Kidney epithelial cell (primary cell): ENCODE data around the gene FAM168B. TPM values are rescaled to one million over a fixed set of nuclear protein-coding genes. Genes with fewer than 3 reads are reported as not detected.

ENCODE experiments used
- DNase-seq: peaks from one replicate; pipeline ENCODE4 v3.0.0-alpha.2; 2010; ENCODE audit warnings: low read depth
- H3K27me3 ChIP-seq: 2 replicates; pipeline ENCODE4 v1.6.0; 2011; ENCODE audit warnings: low read length; ENCODE audit not compliant: control insufficient read depth, insufficient read depth
- H3K36me3 ChIP-seq: 2 replicates; pipeline ENCODE4 v1.5.1; 2011; ENCODE audit warnings: low read length; ENCODE audit not compliant: control insufficient read depth, insufficient read depth
- H3K4me3 ChIP-seq: 2 replicates; pipeline ENCODE4 v1.5.1; 2011; ENCODE audit warnings: low read depth, mild to moderate bottlenecking, control low read depth, low read length
- total RNA-seq: library from RNA; depleted of rRNA; stranded (reverse); fragments of >200 nt; gene quantifications from 2 replicates; pipeline ENCODE4 v1.2.3, GENCODE V29; 2015
- TF ChIP-seq, protein P1 (sequence below): IDR thresholded peaks from 2 replicates; pipeline ENCODE4 v1.5.1; 2011; ENCODE audit warnings: mild to moderate bottlenecking, moderate library complexity, low read length, control low read depth, inconsistent platforms; ENCODE audit not compliant: insufficient read depth, poor library complexity, severe bottlenecking

FAM168B gene
- total RNA-seq, 1 donor from 2014 or later, result 177 TPM

GRCh38 chr2:131009713-131010475, 83.4 kb downstream of the FAM168B start:
- no peak overlapping the region for H3K4me3 ChIP-seq
- no peaks in the 10 kb centered on the region for H3K36me3 ChIP-seq

GRCh38 chr2:131008967-131009366, 84.3 kb downstream of the FAM168B start:
- Histone ChIP-seq H3K4me3 (no peak overlapping the region), H3K36me3 (no peaks in the 10 kb centered on the region), H3K27me3 (peaks cover 4% of the 10 kb centered on the region)
- DNase-seq, result no peak
- TF ChIP-seq, protein P1, sequence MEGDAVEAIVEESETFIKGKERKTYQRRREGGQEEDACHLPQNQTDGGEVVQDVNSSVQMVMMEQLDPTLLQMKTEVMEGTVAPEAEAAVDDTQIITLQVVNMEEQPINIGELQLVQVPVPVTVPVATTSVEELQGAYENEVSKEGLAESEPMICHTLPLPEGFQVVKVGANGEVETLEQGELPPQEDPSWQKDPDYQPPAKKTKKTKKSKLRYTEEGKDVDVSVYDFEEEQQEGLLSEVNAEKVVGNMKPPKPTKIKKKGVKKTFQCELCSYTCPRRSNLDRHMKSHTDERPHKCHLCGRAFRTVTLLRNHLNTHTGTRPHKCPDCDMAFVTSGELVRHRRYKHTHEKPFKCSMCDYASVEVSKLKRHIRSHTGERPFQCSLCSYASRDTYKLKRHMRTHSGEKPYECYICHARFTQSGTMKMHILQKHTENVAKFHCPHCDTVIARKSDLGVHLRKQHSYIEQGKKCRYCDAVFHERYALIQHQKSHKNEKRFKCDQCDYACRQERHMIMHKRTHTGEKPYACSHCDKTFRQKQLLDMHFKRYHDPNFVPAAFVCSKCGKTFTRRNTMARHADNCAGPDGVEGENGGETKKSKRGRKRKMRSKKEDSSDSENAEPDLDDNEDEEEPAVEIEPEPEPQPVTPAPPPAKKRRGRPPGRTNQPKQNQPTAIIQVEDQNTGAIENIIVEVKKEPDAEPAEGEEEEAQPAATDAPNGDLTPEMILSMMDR, result no peak

More at GRCh38 chr2:131009713-131010475, 83.4 kb downstream of the FAM168B start:
- TF ChIP-seq, protein P1, result no peak
- H3K27me3 ChIP-seq, result peaks cover 4% of the 10 kb centered on the region
- no peak for DNase-seq

- H3K4me3 ChIP-seq, result no peak overlapping the region
- TF ChIP-seq, protein P1, result no peak
- H3K27me3 ChIP-seq, result peaks cover 3% of the 10 kb centered on the region
- H3K36me3 ChIP-seq, result no peaks in the 10 kb centered on the region
- DNase-seq, result no peak
Observed at GRCh38 chr2:131006561-131006960, 86.7 kb downstream of the FAM168B start.

GRCh38 chr2:131005216-131005935, 87.9 kb downstream of the FAM168B start:
- H3K4me3 ChIP-seq, result no peak overlapping the region
- H3K27me3 ChIP-seq, result no peaks in the 10 kb centered on the region
- no peaks in the 10 kb centered on the region for H3K36me3 ChIP-seq
- no peak for DNase-seq
- TF ChIP-seq, protein P1, result no peak

DNA sequence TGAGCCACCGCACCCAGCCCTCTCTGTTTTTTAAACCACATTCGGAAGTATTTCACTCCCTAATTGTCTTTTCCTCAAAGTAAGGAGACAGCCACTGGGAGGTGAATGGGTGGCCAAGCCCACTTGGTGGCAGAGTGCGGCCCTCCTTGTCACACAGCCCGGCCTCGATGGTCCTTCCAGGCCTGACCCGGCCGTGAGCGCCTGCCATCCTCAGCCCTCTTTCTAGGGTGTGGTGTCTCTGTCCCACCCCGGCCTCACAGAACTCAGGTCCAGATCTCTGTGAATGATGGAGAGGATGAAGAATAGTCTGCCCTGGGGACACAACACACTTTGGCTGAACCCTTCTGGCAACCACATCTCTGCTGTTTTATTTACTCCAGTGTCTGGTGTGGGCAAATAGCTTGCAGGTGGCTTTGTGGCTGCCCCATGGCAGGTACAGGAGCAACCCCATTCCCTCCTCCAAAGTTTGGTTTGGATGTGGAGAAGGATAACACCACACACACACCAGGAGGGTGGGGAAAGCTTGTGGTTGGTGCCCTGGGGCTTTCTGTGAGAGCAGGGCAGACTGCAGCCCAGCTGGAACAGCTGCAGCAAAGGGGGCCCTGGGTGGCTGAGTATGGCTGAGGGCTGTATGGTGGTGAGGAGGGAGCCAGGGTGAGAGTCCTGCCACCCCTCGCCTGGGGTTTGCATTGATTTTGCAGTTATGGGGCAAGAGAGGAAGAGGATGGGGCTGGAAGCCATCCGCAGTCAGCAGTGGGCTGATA, 88.6 kb downstream of the FAM168B start:
- Histone ChIP-seq H3K4me3 (no peak overlapping the region), H3K27me3 (no peaks in the 10 kb centered on the region), H3K36me3 (no peaks in the 10 kb centered on the region)
- DNase-seq, result no peak
- TF ChIP-seq, protein P1, result no peak
